ENCODE data around the gene CENPP. TPM values are rescaled to one million over a fixed set of nuclear protein-coding genes. Genes with fewer than 3 reads are reported as not detected.

CENPP gene
- total RNA-seq, 4 donors from 2014 or later = 2.9 to 8.3 (median 4.9) TPM

DNA sequence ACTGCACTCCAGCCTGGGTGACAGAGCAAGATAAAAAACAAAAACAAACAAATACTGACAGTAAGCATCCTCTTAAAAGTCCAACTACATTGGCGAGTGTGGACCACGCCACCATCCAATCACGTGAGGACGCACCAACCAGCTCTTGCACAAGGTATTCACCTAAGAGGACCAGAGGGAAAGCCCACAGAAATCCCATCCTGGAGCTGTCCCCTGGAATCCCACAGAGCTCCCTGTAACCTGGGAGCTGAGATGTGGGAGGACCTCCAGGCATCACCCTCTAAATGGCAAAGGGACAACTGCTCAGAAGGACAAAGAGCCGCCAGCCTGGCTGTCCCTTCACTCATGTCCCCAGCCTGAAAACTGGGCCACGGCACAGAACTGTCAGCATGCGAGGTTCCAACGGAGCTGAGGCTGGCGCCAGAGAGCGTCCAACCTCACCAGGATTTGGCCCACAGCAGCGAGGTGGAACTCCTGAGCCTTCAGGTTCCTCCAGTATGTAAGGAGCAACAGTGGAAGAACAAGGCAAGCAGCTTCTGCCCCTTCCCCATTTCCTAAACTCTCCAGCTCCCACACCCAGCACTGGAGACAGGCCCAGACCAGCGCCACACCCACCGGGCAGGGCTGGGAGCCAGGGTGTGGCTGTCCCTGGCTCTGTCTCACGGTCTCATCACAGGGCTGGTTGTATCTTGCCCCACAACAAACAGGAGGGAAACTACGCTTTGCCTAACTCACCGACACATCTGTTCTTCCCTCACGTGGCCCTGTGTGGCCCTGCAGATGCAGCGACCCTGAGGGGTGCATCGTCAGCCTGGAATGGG, 328.9 kb downstream of the CENPP start:
- WGBS, 2 donors (ENCODE audit: low coverage in 1 of 2) = 81 to 90% methylated on average over 4 to 5 of the region's 19 CpGs
- peak; percentile 54 for ATAC-seq
- peaks cover 0 to 66% of the 10 kb centered on the region in 2 donors for H3K36me3 ChIP-seq
- no peak overlapping the region for H3K4me3 ChIP-seq
- no peaks in the 10 kb centered on the region for H3K27me3 ChIP-seq
- peaks cover 0 to 44% (median 3%) of the 10 kb centered on the region in 3 donors for H3K4me1 ChIP-seq
- TF ChIP-seq EP300 (IDR thresholded peaks at IDR 0.05) (no peak), POLR2A (IDR thresholded peaks at IDR 0.05) (no peak)
- H3K9me3 ChIP-seq = no peaks in the 10 kb centered on the region
- peak overlapping the region in 2 of 4 donors; percentile 17 to 36 for H3K27ac ChIP-seq

DNA sequence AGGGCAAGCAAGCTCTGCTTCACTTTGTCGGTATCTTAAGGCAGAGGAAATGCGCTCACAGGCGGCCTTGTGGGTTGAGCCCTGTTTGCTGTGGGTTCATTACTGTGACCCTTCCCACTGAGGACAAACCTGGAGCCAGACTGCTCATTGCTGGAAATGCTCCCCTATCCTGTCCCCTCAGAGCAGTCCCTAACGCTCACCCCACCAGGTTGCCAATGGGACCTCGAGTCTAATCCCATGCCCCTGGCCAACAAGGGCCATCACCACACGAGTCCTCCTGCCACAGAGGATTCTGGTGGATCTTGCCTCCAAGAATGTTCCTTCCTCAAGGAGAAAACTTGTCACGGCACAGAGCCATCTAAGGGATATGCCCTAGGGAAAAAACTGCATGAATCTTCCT, 329.6 kb downstream of the CENPP start:
- ATAC-seq = no peak

GRCh38 chr9:92655896-92656536, 330.3 kb downstream of the CENPP start:
- Histone ChIP-seq H3K27ac (no peak overlapping the region), H3K36me3 (peaks cover 0 to 60% of the 10 kb centered on the region in 2 donors), H3K9me3 (no peaks in the 10 kb centered on the region), H3K27me3 (no peaks in the 10 kb centered on the region), H3K4me3 (no peak overlapping the region), H3K4me1 (peaks cover 0 to 34% (median 3%) of the 10 kb centered on the region in 3 donors)
- ATAC-seq = no peak
- 93% methylated on average over 3 of the region's 9 CpGs for WGBS, 2 donors (ENCODE audit: low coverage in 1 of 2)
- TF ChIP-seq CTCF (IDR thresholded peaks at IDR 0.05) (no peak), POLR2AphosphoS5 (IDR thresholded peaks at IDR 0.05) (no peak), EP300 (IDR thresholded peaks at IDR 0.05) (no peak), POLR2A (IDR thresholded peaks at IDR 0.05) (no peak)

More for the DNA sequence above, 329.6 kb downstream of the CENPP start:
- Histone ChIP-seq H3K4me1 (peaks cover 0 to 40% (median 3%) of the 10 kb centered on the region in 3 donors), H3K9me3 (no peaks in the 10 kb centered on the region), H3K27me3 (no peaks in the 10 kb centered on the region), H3K4me3 (no peak overlapping the region), H3K36me3 (peaks cover 0 to 65% of the 10 kb centered on the region in 2 donors), H3K27ac (peak overlapping the region in 1 of 4 donors; percentile 36)
- TF ChIP-seq CTCF (IDR thresholded peaks at IDR 0.05) = no peak
- no peak for TF ChIP-seq POLR2A (IDR thresholded peaks at IDR 0.05)
- TF ChIP-seq EP300 (IDR thresholded peaks at IDR 0.05) = no peak
- no peak for TF ChIP-seq POLR2AphosphoS5 (IDR thresholded peaks at IDR 0.05)
- WGBS, 2 donors (ENCODE audit: low coverage in 1 of 2) = 74% methylated on average over 3 of the region's 7 CpGs; no CpG with 5 or more reads in 1 of the 2 donors

DNA sequence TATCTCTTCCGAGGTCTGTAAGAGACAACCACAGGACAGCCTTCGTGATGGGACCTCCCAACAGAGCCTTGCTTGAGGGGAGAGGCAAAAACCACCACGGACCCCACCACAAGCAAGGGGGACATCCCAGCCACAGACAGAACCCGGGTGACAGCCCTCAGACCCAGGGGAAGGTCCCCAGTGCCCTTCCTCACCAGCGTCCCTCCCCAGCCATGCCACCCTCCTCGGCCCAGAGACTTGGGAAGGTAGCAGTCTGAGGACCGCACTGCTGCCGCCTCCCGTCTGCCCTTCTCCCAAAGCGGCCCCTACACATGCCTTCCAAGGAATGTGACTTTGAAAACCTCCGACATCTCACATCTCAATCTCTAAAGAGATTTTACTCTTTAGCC, 330.8 kb downstream of the CENPP start:
- H3K27me3 ChIP-seq = no peaks in the 10 kb centered on the region
- peaks cover 0 to 28% (median 3%) of the 10 kb centered on the region in 3 donors for H3K4me1 ChIP-seq
- no peak for TF ChIP-seq POLR2AphosphoS5 (IDR thresholded peaks at IDR 0.05)
- no peak for TF ChIP-seq POLR2A (IDR thresholded peaks at IDR 0.05)
- no peak for TF ChIP-seq EP300 (IDR thresholded peaks at IDR 0.05)
- no peak for ATAC-seq
- 82 to 96% methylated on average over 3 to 8 of the region's 11 CpGs for WGBS, 2 donors (ENCODE audit: low coverage in 1 of 2)
- no peaks in the 10 kb centered on the region for H3K9me3 ChIP-seq
- H3K36me3 ChIP-seq = peaks cover 0 to 55% of the 10 kb centered on the region in 2 donors
- no peak overlapping the region for H3K4me3 ChIP-seq
- H3K27ac ChIP-seq = no peak overlapping the region

DNA sequence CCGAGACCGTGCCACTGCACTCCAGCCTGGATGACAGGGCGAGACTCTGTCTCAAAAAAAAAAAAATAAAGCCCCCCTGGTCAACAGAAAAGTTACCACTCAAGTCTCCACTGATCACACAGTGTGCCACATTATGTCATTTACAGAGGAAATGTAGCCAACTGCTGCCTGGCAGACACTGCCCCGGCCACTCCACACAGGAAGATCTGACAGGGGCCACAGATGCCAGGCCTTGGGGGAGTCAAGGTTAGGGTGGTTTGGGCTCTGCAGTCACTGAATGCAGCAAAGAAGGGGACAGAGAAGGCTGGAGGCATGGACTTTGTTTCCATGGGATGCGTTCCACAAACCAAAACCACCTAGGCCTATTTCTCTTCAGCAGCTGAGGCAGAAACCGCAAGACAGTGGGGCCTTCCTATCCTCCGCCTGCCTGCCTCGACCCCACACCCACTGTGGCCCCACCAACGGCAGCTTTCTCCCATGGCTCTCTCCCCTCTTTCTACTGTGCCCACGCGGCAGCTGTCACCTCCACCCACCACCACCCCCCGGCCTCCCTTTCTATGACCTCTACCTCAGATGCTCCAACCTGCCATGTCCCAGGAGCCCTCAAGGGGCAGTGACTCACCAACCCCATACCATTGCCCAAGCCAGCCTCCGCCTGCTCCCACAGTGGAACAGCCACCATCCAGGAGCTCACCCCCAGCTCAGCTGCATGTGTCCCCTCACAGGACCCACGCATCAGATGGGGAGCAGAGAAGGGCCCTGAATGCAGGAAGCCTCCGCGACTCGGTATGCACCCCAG, 331.7 kb downstream of the CENPP start:
- H3K36me3 ChIP-seq = peaks cover 0 to 50% of the 10 kb centered on the region in 2 donors
- TF ChIP-seq CTCF (IDR thresholded peaks at IDR 0.05) (no peak), POLR2AphosphoS5 (IDR thresholded peaks at IDR 0.05) (no peak), EP300 (IDR thresholded peaks at IDR 0.05) (no peak), POLR2A (IDR thresholded peaks at IDR 0.05) (no peak)
- 76 to 89% methylated on average over 3 to 8 of the region's 17 CpGs for WGBS, 2 donors (ENCODE audit: low coverage in 1 of 2)

More for the DNA sequence above, 331.7 kb downstream of the CENPP start:
- Histone ChIP-seq H3K4me1 (peaks cover 0 to 27% (median 3%) of the 10 kb centered on the region in 3 donors), H3K9me3 (no peaks in the 10 kb centered on the region), H3K27me3 (no peaks in the 10 kb centered on the region), H3K4me3 (no peak overlapping the region), H3K27ac (no peak overlapping the region)
- ATAC-seq = no peak

All from gastroesophageal sphincter (tissue), 4 donors.